Activated T-cell treated with anti-CD3 and anti-CD28 coated beads, Interleukin-2, amount 50 U/mL, for 24 hours (primary cell): ENCODE measurements around the gene FTO.

Source experiments
- DNase-seq: peaks from one replicate; pipeline ENCODE4 v3.0.0-alpha.2; 2020
- H3K27ac Mint-ChIP-seq: 2 replicates; pipeline ENCODE4 v1.8.0; 2020; ENCODE audit warnings: mild to moderate bottlenecking, mixed read lengths
- H3K27me3 Mint-ChIP-seq: 2 replicates; pipeline ENCODE4 v1.8.0; 2020; ENCODE audit warnings: mixed read lengths
- H3K36me3 Mint-ChIP-seq: 2 replicates; pipeline ENCODE4 v1.8.0; 2020; ENCODE audit warnings: low read depth, mixed read lengths
- H3K4me1 Mint-ChIP-seq: 2 replicates; pipeline ENCODE4 v1.8.0; 2020; ENCODE audit warnings: low read depth, mixed read lengths
- H3K4me3 Mint-ChIP-seq: 2 replicates; pipeline ENCODE4 v1.8.0; 2020; ENCODE audit warnings: mild to moderate bottlenecking, moderate library complexity, mixed read lengths
- H3K9me3 Mint-ChIP-seq: 2 replicates; pipeline ENCODE4 v1.8.0; 2020; ENCODE audit warnings: mixed read lengths

The FTO gene

DNA sequence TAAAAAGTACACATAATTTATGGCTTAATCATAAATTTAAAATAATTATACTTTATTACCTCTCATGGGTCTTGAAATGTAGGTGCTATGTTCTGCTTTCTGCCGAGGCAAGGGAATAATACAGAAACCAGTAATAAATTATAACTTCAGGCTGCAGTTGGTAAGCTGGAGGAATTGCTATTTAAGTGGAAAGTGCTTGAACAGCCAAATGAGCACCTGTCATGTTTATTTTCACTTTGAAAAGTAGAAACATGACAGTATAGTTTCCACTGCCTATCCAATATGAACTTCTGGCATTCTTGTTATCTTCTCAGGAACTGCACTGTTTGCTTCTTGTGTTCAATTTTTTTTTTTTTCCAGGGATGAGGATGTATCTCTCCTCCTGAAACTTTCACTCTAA lies 146.0 kb downstream of the FTO start:
- Mint-ChIP-seq H3K4me1 (peaks cover 6% of the 10 kb centered on the region), H3K4me3 (no peak overlapping the region), H3K27ac (peak overlapping the region; percentile 57), H3K36me3 (peaks cover 61% of the 10 kb centered on the region), H3K27me3 (no peaks in the 10 kb centered on the region), H3K9me3 (peaks cover 8% of the 10 kb centered on the region)
- DNase-seq = no peak

DNA sequence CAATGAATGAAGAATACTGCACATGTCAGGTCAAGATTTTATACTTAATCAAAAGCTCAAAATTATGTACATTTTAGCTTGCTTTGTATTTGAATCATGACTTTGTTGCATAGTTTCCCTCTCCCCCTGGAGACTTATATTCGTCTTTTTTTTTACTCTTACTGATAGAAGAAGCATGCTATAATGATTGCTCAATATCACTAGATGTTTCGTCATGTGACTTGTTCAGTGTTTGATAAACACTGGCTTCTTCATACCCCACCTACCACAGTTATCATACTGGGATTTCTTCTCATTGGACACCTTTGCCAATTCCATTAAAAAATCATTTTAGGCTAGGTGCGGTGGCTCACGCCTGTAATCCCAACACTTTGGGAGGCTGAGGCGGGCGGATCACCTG lies 148.7 kb downstream of the FTO start:
- Mint-ChIP-seq H3K27ac (no peak overlapping the region), H3K9me3 (peaks cover 8% of the 10 kb centered on the region), H3K36me3 (peaks cover 59% of the 10 kb centered on the region), H3K27me3 (no peaks in the 10 kb centered on the region), H3K4me1 (peaks cover 6% of the 10 kb centered on the region), H3K4me3 (no peak overlapping the region)
- DNase-seq = no peak

DNA sequence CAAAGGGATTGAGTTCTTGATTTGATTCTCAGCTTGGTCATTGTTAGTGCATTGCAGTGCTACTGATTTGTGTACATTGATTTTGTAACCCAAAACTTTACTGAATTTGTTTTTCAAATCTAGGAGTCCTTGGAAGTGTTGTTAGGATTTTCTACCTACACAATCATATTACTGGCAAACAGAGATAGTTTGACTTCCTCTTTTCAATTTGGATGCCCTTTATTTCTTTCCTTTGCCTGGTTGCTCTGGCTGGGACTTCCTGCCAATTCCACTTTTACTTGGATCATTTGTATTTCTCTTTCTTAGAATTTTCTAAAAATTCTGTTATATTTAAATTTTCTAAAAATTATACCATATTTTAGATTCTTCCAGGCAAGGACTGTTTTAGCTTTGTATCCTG lies 151.1 kb downstream of the FTO start:
- no peak overlapping the region for H3K27ac Mint-ChIP-seq

DNA sequence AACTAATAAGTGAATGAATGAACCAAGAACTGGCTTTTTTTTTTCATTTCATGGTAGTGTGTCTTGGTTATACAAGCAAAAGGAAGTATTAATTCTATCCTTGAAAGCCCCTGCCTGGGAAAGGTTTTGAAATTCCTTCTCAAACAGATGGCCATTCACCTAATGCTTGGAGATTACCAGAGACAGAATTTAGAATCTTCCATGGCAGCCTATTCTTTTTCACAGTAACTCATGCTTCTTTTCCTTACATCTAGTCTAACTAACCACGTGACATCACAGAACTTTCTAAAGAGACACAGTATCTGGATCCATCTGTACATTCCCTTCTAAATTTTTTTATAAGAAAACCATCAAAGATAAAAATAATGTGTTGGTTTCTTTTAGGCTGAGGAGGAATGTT lies 151.6 kb downstream of the FTO start:
- no peaks in the 10 kb centered on the region for H3K27me3 Mint-ChIP-seq
- peaks cover 5% of the 10 kb centered on the region for H3K4me1 Mint-ChIP-seq
- no peak for DNase-seq
- H3K27ac Mint-ChIP-seq = no peak overlapping the region
- H3K36me3 Mint-ChIP-seq = peaks cover 54% of the 10 kb centered on the region
- H3K9me3 Mint-ChIP-seq = peaks cover 8% of the 10 kb centered on the region
- no peak overlapping the region for H3K4me3 Mint-ChIP-seq

More for the DNA sequence above, 151.1 kb downstream of the FTO start:
- H3K27me3 Mint-ChIP-seq = no peaks in the 10 kb centered on the region
- H3K4me1 Mint-ChIP-seq = peaks cover 3% of the 10 kb centered on the region
- H3K9me3 Mint-ChIP-seq = peaks cover 8% of the 10 kb centered on the region
- no peak for DNase-seq
- peaks cover 56% of the 10 kb centered on the region for H3K36me3 Mint-ChIP-seq
- no peak overlapping the region for H3K4me3 Mint-ChIP-seq

DNA sequence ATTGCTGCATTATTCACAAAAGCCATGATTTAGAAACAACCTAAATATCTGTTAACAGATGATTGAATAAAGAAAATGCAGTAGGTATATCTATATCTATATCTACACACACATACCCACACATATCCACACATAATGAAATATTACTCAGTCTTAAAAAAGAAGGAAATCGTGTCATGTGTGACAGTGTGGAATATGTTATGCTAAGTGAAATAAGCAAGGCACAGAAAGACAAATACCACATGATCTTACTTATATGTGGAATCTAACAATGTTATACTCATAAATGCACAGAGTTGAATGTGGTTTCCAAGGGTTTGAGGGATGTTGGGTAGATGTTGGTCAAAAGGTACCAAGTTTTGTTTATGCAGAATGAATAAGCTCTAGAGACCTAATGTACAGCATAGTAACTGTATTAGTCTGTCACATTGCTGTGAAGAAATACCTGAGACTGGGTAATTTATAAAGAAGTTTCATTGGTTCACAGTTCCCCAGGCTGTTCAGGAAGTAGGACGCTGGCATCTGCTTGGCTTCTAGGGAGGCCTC lies 156.1 kb downstream of the FTO start:
- Mint-ChIP-seq H3K4me3 (no peak overlapping the region), H3K27ac (no peak overlapping the region), H3K9me3 (no peaks in the 10 kb centered on the region), H3K27me3 (no peaks in the 10 kb centered on the region), H3K36me3 (peaks cover 52% of the 10 kb centered on the region), H3K4me1 (peaks cover 15% of the 10 kb centered on the region)
- no peak for DNase-seq

DNA sequence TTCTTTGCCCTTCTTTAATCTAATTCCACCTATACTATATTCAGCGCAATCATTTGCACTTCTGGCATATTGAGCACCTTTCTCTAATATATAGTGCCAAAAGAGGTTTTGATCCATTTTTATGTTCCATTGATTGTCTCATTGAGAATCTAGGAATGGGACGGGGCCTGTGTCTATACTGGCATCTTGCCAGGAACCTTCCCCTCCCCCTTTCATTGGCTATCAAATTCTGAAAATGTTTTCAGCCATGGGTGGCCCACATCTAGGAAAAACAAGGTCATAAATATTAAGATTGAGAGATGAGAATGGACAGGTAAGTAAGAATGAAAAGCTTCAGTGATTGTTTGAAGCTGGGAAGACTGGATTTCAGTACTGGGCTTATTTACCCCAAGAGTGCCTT lies 159.9 kb downstream of the FTO start:
- DNase-seq = no peak
- Mint-ChIP-seq H3K4me3 (no peak overlapping the region), H3K27ac (peak overlapping the region; percentile 33), H3K36me3 (peaks cover 65% of the 10 kb centered on the region), H3K9me3 (peaks cover 5% of the 10 kb centered on the region), H3K27me3 (no peaks in the 10 kb centered on the region), H3K4me1 (peaks cover 29% of the 10 kb centered on the region)

DNA sequence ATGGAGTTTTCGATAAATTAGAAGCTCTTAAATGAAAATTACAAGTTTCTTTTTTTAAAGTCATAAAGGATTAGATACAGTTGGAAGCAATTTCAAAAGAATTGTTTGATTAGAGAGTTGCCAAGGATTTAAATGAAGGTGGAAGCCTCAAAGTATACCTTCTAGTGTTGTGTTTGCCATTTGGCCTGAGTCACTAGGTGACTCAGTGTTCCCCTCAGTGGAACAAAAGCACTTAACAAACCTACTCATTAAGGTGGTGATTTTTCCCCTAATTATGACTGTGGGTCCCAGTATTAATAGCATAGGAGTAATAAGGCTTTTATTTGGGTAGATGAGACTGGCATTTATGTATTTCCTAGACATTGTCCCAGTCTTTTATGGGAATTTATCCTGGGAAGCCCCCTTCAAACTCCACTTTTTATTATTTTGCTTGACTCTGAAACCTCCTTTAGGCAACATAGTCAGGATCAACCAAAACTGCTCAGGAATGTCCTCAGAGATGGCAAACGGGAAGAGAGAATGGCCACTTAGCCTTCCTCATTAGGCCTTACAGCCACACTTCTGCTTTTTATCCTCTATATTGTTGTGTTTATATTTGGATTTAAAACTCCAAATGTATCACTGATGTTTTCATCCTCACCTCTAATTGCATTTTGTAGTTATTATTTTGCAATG lies 161.0 kb downstream of the FTO start:
- Mint-ChIP-seq H3K9me3 (peaks cover 13% of the 10 kb centered on the region), H3K27me3 (no peaks in the 10 kb centered on the region), H3K36me3 (peaks cover 71% of the 10 kb centered on the region), H3K4me3 (no peak overlapping the region), H3K4me1 (peaks cover 25% of the 10 kb centered on the region), H3K27ac (peak overlapping the region; percentile 83)
- DNase-seq = no peak

DNA sequence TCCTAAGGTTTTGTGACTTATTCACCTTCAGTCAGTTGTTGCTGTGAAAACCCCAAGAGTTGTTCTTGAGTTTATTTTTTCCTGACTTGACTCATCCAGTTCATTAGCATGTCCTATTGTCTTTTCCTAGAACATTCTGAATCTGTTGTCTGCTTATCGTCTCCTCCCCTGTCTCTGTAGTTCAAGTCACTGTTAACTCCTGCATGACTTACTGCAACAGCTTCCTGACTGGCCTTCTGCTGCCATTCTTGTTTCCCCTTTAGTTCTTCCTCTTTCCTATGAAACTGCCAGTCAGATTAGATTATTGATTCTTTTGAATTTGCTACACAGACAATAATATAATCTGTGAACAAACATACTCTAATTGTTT lies 161.5 kb downstream of the FTO start:
- peaks cover 17% of the 10 kb centered on the region for H3K9me3 Mint-ChIP-seq
- peak overlapping the region; percentile 83 for H3K27ac Mint-ChIP-seq
- no peak for DNase-seq
- H3K27me3 Mint-ChIP-seq = no peaks in the 10 kb centered on the region
- H3K4me1 Mint-ChIP-seq = peaks cover 24% of the 10 kb centered on the region
- H3K4me3 Mint-ChIP-seq = no peak overlapping the region
- peaks cover 72% of the 10 kb centered on the region for H3K36me3 Mint-ChIP-seq

DNA sequence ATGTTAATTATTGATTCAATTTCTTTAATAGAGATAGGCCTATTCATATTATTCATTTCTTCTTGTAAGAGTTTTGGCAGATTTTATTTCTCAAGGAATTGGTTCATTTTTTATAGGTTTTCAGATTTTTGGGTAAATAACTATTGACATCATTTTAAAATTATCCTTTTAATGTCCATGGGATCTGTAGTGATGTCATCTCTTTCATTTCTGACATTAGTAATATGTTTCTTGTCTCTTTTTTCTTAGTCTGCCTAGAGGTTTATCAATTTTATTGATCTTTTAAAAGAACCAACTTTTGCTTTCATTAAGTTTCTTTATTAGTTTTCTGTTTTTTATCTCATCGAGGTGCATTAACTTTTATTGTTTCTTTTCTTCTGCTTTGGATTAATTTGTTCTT lies 162.6 kb downstream of the FTO start:
- H3K4me3 Mint-ChIP-seq = no peak overlapping the region
- H3K27ac Mint-ChIP-seq = no peak overlapping the region
- peaks cover 25% of the 10 kb centered on the region for H3K9me3 Mint-ChIP-seq
- H3K36me3 Mint-ChIP-seq = peaks cover 82% of the 10 kb centered on the region
- peaks cover 24% of the 10 kb centered on the region for H3K4me1 Mint-ChIP-seq
- no peaks in the 10 kb centered on the region for H3K27me3 Mint-ChIP-seq
- no peak for DNase-seq

DNA sequence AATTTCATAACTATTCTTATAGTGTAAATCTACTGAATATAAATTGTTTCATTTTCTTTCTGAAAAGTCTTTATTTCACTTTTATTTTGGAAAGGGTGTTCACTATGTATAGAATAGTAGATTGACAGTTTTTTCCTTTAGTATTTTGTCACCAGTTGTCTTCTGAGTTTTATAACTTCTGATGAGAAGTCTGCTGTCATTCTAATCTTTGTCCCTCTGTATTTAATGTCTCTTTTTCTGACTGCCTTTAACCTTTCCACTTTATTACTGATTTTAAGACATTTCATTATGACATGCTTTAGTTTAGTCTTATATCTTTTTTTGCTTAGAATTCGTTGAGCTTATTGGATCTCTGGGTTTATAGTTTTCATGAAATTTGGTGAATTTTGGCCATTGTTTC lies 166.9 kb downstream of the FTO start:
- Mint-ChIP-seq H3K27me3 (no peaks in the 10 kb centered on the region), H3K9me3 (peaks cover 25% of the 10 kb centered on the region), H3K36me3 (peaks cover 88% of the 10 kb centered on the region), H3K4me3 (no peak overlapping the region), H3K27ac (no peak overlapping the region), H3K4me1 (peaks cover 14% of the 10 kb centered on the region)
- DNase-seq = no peak

DNA sequence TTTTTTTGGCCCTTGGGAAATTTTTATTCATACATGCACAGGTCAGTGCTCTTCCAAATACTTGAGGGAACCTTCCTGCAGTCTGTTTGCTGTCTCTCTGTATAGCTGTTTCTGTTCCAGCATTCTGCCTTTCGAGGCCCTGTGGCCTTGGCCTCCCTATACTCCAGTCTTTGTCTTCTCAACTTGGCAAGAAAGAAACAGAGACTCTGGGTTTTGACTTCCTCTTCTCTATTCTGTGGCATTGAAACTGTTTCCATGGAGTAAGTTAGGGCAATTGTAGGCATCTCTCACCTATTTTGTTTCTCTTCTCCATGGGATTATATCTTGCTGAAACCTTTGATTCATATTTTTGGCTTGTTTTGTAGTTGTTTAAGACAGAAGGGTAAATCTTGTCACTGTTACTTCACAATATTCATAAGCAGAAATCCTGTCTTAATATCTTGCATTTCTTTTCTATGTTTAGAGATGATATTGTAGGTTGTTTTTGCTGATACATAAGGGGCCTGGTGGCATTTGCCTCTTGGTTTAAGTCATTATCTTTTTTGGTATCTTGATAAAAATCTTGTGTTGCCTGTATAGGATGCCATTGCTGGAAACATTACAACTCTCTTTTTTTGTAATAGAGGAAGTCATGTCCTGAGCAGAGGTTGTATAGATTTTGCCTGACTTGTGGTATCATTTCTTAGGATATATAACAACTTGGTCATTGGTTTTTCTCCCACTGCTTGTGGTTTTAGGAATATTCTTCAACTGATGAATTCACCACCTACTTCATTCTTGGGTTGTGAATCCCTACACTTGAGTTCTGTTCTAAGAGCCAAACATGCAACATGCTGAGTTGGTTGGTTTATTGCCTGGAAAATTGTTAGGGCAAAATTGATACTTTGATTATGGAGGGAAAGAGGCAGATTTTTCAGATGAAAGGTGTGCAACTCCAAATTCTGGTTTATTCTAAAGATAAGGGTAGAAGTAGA lies 168.6 kb downstream of the FTO start:
- Mint-ChIP-seq H3K4me1 (peaks cover 9% of the 10 kb centered on the region), H3K36me3 (peaks cover 79% of the 10 kb centered on the region), H3K9me3 (peaks cover 24% of the 10 kb centered on the region), H3K4me3 (no peak overlapping the region), H3K27me3 (no peaks in the 10 kb centered on the region), H3K27ac (no peak overlapping the region)
- no peak for DNase-seq

DNA sequence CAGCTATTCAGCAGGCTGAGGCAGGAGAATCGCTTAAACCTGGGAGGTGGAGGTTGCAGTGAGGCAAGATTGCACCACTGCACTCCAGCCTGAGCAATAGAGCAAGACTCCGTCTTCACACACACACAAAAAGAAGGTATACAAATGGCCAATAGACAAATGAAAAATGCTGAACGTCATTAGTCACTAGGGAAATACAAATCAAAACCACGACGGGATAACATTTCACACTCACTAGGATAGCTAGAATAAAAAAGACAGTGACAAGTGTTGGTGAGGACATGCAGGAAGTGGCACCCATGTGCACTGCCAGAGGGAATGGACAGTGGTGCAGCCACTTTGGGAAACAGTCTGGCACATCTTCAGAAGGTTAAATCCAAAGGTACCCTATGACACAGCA lies 172.9 kb downstream of the FTO start:
- Mint-ChIP-seq H3K9me3 (no peaks in the 10 kb centered on the region), H3K27ac (no peak overlapping the region), H3K36me3 (peaks cover 57% of the 10 kb centered on the region), H3K4me3 (no peak overlapping the region), H3K4me1 (peaks cover 9% of the 10 kb centered on the region), H3K27me3 (no peaks in the 10 kb centered on the region)
- no peak for DNase-seq

DNA sequence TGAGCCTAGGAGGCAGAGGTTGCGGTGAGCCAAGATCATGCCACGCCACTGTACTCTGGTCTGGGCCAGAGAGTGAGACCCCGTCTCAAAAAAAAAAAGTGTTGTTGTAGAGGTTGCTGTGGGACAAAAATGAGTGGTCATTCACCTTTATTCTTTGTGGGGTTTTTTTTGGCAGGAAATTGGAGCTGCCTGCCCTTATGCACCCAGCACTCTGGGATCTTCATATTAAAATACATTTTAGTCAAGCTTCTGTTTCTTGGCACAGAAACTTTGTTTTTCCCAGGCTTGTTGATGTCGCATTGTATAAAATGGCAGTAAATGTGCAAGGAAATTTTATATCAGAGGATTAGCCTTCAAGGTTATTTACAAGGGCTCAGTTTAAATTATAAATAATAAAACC lies 174.3 kb downstream of the FTO start:
- Mint-ChIP-seq H3K4me3 (no peak overlapping the region), H3K4me1 (no peaks in the 10 kb centered on the region), H3K9me3 (no peaks in the 10 kb centered on the region), H3K36me3 (peaks cover 59% of the 10 kb centered on the region), H3K27me3 (no peaks in the 10 kb centered on the region), H3K27ac (no peak overlapping the region)
- no peak for DNase-seq

DNA sequence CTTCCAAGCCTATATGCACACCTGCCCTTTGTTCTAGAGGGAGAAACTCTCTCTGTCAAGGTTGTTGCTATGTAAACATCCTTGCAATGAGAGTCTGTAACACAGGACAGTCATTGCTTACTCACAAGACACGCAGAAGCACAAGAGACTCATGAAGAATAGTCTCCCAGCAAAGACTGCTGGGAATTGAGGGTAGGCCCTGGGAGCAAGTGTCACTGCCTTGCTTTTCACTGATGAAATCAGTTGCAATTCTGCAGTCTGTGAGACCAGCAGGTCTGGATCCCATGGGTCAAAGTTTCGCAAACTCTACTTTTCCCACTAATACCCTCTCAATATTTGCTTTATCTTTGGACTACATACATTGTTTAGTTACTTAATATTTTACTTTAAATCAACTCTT lies 177.4 kb downstream of the FTO start:
- Mint-ChIP-seq H3K4me3 (no peak overlapping the region), H3K36me3 (peaks cover 68% of the 10 kb centered on the region), H3K27ac (no peak overlapping the region), H3K27me3 (no peaks in the 10 kb centered on the region), H3K9me3 (no peaks in the 10 kb centered on the region), H3K4me1 (no peaks in the 10 kb centered on the region)
- DNase-seq = no peak

DNA sequence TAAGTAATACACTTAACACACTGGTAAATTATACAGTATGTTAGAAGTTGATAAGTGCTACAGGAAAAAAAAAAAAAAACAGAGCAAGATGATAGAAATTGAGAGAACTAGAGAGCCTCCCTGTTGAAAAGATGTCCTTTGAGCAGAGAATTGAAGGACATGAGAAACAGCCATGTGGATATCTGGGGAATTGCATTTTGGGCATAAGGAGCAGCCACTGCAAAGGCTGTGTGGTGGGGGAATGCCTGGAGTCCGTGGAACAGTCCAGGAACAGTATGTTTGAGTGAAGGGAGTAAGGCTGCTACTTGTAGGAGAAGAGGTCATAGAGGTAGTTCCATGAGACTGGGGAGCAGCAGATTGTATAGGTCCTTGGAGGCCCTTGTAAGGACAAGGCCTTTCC lies 178.4 kb downstream of the FTO start:
- Mint-ChIP-seq H3K4me3 (no peak overlapping the region), H3K36me3 (peaks cover 70% of the 10 kb centered on the region), H3K27ac (no peak overlapping the region), H3K4me1 (no peaks in the 10 kb centered on the region), H3K9me3 (no peaks in the 10 kb centered on the region), H3K27me3 (no peaks in the 10 kb centered on the region)
- DNase-seq = no peak
